DOHH2 (cell line): ENCODE data around the gene OR51B4.

Experiments used
- H3F3A ChIP-seq: fragments of 200-600 bp; sonication (generic), shearing (Covaris generic); 2 replicates; pipeline ENCODE4 v1.6.0; 2016; ENCODE audit warnings: antibody characterized with exemption, mild to moderate bottlenecking; ENCODE audit not compliant: control insufficient read depth, insufficient read depth
- H3K27ac ChIP-seq: fragments of 200-600 bp; sonication (generic); 2 replicates; pipeline ENCODE4 v1.5.1; 2014; ENCODE audit warnings: low read depth, mild to moderate bottlenecking, low read length, moderate library complexity
- H3K27me3 ChIP-seq: fragments of 200-600 bp; sonication (generic); 2 replicates; pipeline ENCODE4 v1.6.1; 2014; ENCODE audit warnings: mild to moderate bottlenecking, low read length, mixed read lengths; ENCODE audit not compliant: control insufficient read depth
- H3K36me3 ChIP-seq: fragments of 200-600 bp; sonication (generic); 2 replicates; pipeline ENCODE4 v1.6.1; 2014; ENCODE audit warnings: mild to moderate bottlenecking, low read length, moderate library complexity, mixed read lengths; ENCODE audit not compliant: control insufficient read depth
- H3K4me1 ChIP-seq: fragments of 200-600 bp; sonication (generic); 2 replicates; pipeline ENCODE4 v1.6.1; 2014; ENCODE audit warnings: mild to moderate bottlenecking, low read length, mixed read lengths; ENCODE audit not compliant: control insufficient read depth
- H3K4me2 ChIP-seq: fragments of 200-600 bp; sonication (generic); 2 replicates; pipeline ENCODE4 v1.6.0; 2014; ENCODE audit warnings: mild to moderate bottlenecking, low read length, moderate library complexity
- H3K4me3 ChIP-seq: fragments of 200-600 bp; sonication (generic); 2 replicates; pipeline ENCODE4 v1.5.1; 2014; ENCODE audit warnings: mild to moderate bottlenecking, low read length, mixed read lengths
- H3K79me2 ChIP-seq: fragments of 200-600 bp; sonication (generic); 2 replicates; pipeline ENCODE4 v1.6.1; 2014; ENCODE audit warnings: mild to moderate bottlenecking, low read length, mixed read lengths; ENCODE audit not compliant: control insufficient read depth
- H3K9me2 ChIP-seq: fragments of 200-600 bp; sonication (generic); replicated peaks from 2 replicates; pipeline ENCODE4 v1.6.1; 2014; ENCODE audit warnings: mild to moderate bottlenecking, low read length, mixed read lengths; ENCODE audit not compliant: control insufficient read depth
- H3K9me3 ChIP-seq: fragments of 200-600 bp; sonication (generic); 2 replicates; pipeline ENCODE4 v1.6.1; 2014; ENCODE audit warnings: antibody characterized with exemption, low read length, mixed read lengths; ENCODE audit not compliant: control insufficient read depth, insufficient read depth
- H4K20me1 ChIP-seq: fragments of 200-600 bp; sonication (generic); 2 replicates; pipeline ENCODE4 v1.6.0; 2014; ENCODE audit warnings: low read depth, mild to moderate bottlenecking, antibody characterized with exemption, low read length, moderate library complexity; ENCODE audit not compliant: control insufficient read depth, insufficient read depth
- EZH2phosphoT487 ChIP-seq: fragments of 200-600 bp; sonication (generic); IDR thresholded peaks from 2 replicates; pipeline ENCODE4 v1.6.1; 2017; ENCODE audit warnings: borderline replicate concordance, mild to moderate bottlenecking, antibody characterized with exemption, low read length, moderate library complexity, mixed read lengths
- TF ChIP-seq, protein P1 (sequence below): fragments of 200-600 bp; sonication (generic); IDR thresholded peaks from one replicate; pipeline ENCODE4 v1.5.1; 2014; ENCODE audit warnings: antibody characterized with exemption, mild to moderate bottlenecking, low read depth, low read length; ENCODE audit not compliant: poor library complexity, severe bottlenecking

Gene OR51B4

GRCh38 chr11:5266609-5267008 is 35.1 kb downstream of the OR51B4 start:
- Histone ChIP-seq H3K27me3 (no peaks in the 10 kb centered on the region), H4K20me1 (no peaks in the 10 kb centered on the region), H3K4me1 (no peaks in the 10 kb centered on the region), H3K79me2 (no peaks in the 10 kb centered on the region), H3K9me3 (no peaks in the 10 kb centered on the region), H3K36me3 (no peaks in the 10 kb centered on the region), H3K27ac (no peak overlapping the region), H3K4me3 (no peak overlapping the region), H3K9me2 (no peaks in the 10 kb centered on the region), H3F3A (no peaks in the 10 kb centered on the region), H3K4me2 (no peak overlapping the region)
- TF ChIP-seq, protein P1, sequence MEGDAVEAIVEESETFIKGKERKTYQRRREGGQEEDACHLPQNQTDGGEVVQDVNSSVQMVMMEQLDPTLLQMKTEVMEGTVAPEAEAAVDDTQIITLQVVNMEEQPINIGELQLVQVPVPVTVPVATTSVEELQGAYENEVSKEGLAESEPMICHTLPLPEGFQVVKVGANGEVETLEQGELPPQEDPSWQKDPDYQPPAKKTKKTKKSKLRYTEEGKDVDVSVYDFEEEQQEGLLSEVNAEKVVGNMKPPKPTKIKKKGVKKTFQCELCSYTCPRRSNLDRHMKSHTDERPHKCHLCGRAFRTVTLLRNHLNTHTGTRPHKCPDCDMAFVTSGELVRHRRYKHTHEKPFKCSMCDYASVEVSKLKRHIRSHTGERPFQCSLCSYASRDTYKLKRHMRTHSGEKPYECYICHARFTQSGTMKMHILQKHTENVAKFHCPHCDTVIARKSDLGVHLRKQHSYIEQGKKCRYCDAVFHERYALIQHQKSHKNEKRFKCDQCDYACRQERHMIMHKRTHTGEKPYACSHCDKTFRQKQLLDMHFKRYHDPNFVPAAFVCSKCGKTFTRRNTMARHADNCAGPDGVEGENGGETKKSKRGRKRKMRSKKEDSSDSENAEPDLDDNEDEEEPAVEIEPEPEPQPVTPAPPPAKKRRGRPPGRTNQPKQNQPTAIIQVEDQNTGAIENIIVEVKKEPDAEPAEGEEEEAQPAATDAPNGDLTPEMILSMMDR, result no peak
- no peak for TF ChIP-seq EZH2phosphoT487

GRCh38 chr11:5265832-5266231 is 35.9 kb downstream of the OR51B4 start:
- Histone ChIP-seq H3K79me2 (no peaks in the 10 kb centered on the region), H3K4me3 (no peak overlapping the region), H3K27ac (no peak overlapping the region), H3K4me1 (no peaks in the 10 kb centered on the region), H3K9me2 (no peaks in the 10 kb centered on the region), H3K9me3 (no peaks in the 10 kb centered on the region), H3K4me2 (no peak overlapping the region), H3K36me3 (no peaks in the 10 kb centered on the region), H3K27me3 (no peaks in the 10 kb centered on the region), H3F3A (no peaks in the 10 kb centered on the region), H4K20me1 (no peaks in the 10 kb centered on the region)
- TF ChIP-seq, protein P1, result no peak
- TF ChIP-seq EZH2phosphoT487, result no peak

GRCh38 chr11:5258543-5259262 is 43.0 kb downstream of the OR51B4 start:
- no peaks in the 10 kb centered on the region for H3K9me3 ChIP-seq
- H3K36me3 ChIP-seq, result no peaks in the 10 kb centered on the region
- no peak overlapping the region for H3K27ac ChIP-seq
- no peaks in the 10 kb centered on the region for H3F3A ChIP-seq
- H3K4me2 ChIP-seq, result no peak overlapping the region
- no peaks in the 10 kb centered on the region for H4K20me1 ChIP-seq
- no peaks in the 10 kb centered on the region for H3K79me2 ChIP-seq
- TF ChIP-seq, protein P1, result no peak
- no peak for TF ChIP-seq EZH2phosphoT487
- no peak overlapping the region for H3K4me3 ChIP-seq
- H3K4me1 ChIP-seq, result no peaks in the 10 kb centered on the region
- H3K27me3 ChIP-seq, result no peaks in the 10 kb centered on the region
- no peaks in the 10 kb centered on the region for H3K9me2 ChIP-seq
